ENCODE results near the gene SBNO2.
"Not testable (repeated sequence)": the region's sequence is repeated elsewhere in the genome, so short reads cannot be mapped to it uniquely, and the experiment has no call there.

Gene SBNO2

GRCh38 chr19:1206864-1207450 is 32.9 kb upstream of the SBNO2 start:
- no peaks in the 10 kb centered on the region for H3K27me3 Mint-ChIP-seq (ENCODE audit: low read depth)
- peaks cover 29% of the 10 kb centered on the region for H3K4me1 Mint-ChIP-seq
- H3K4me3 Mint-ChIP-seq = peak overlapping the region; percentile 93 to 95 (median 94)
- peak overlapping the region; percentile 78 to 95 (median 86) for H3K27ac Mint-ChIP-seq
- no peak for TF ChIP-seq CTCF (IDR thresholded peaks at IDR 0.05; ENCODE audit: unreplicated experiment in 3 of 3)
- no peaks in the 10 kb centered on the region for H3K9me3 Mint-ChIP-seq
- peaks cover 3% of the 10 kb centered on the region for H3K36me3 Mint-ChIP-seq (ENCODE audit: low read depth)

GRCh38 chr19:1206150-1206863 is 32.2 kb upstream of the SBNO2 start:
- Mint-ChIP-seq H3K4me1 (peaks cover 25% of the 10 kb centered on the region), H3K9me3 (no peaks in the 10 kb centered on the region), H3K27me3 (ENCODE audit: low read depth) (no peaks in the 10 kb centered on the region), H3K27ac (peak overlapping the region; percentile 78 to 95 (median 86)), H3K4me3 (peak overlapping the region; percentile 93 to 95 (median 94)), H3K36me3 (ENCODE audit: low read depth) (peaks cover 3% of the 10 kb centered on the region)
- no peak for TF ChIP-seq CTCF (IDR thresholded peaks at IDR 0.05; ENCODE audit: unreplicated experiment in 3 of 3)

DNA sequence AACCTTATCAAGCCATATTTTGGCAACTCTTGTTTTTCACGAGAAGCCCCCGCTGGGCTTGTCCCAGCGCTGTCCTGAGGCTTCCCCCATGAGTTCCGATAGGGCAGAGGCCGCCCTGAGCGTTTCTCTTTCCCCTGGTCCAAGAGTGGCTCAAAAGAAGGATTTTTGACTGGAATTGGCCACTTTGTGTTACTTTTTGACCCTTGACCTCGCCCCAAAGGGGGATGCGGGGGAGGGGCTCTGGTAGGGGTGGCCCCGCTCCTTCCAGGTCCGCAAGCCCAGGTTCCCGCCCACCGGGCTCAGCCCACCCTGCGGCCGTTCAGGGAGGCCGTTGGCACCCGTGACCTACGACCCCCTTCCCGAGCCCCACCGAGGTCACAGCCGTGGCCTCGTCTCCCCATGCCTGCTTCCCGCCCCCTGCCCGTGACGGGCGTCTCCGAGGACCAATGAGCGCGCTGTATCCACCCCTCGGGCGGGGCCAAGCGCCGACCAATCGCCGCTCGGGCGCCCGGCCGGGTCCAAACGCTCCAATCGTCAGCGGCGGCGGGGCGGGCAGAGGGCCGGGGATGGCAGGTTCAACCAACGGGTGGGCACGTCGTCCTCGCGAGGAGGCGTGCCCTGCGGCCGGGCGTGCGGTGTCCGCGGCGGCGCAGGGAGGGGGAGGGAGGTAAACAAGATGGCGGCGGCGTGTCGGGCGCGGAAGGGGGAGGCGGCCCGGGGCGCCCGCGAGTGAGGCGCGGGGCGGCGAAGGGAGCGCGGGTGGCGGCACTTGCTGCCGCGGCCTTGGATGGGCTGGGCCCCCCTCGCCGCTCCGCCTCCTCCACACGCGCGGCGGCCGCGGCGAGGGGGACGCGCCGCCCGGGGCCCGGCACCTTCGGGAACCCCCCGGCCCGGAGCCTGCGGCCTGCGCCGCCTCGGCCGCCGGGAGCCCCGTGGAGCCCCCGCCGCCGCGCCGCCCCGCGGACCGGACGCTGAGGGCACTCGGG is 31.3 kb upstream of the SBNO2 start, which contains the start of gene STK11:
TSS of gene STK11 (plus strand) at position 665 of the 986 bp plus-strand sequence. CDS start 1,136 bp downstream, outside the sequence.
- Mint-ChIP-seq H3K36me3 (ENCODE audit: low read depth) (peaks cover 3% of the 10 kb centered on the region), H3K4me3 (peak within 1 kb of the TSS; percentile 93 to 95 (median 94)), H3K9me3 (no peaks in the 10 kb centered on the region), H3K27me3 (ENCODE audit: low read depth) (no peaks in the 10 kb centered on the region), H3K27ac (peak within 1 kb of the TSS; percentile 81 to 95 (median 86)), H3K4me1 (peaks cover 25% of the 10 kb centered on the region)
- TF ChIP-seq CTCF (IDR thresholded peaks at IDR 0.05; ENCODE audit: unreplicated experiment in 3 of 3) = no peak

DNA sequence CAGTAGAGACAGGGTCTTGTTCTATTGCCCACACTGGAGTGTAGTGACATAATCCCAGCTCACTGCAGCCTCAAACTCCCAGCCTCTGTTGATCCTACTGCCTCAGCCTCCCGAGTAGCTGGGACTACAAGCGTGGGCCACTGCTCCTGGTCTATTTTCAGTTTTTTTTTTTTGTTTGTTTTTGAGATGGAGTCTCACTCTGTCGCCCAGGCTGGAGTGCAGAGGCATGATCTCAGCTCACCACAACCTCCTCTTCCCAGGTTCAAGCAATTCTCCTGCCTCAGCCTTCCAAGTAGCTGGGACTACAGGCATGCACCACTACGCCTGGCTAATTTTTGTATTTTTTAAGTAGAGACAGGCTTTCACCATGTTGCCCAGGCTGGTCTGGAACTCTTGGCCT is 26.5 kb upstream of the SBNO2 start:
- H3K27me3 Mint-ChIP-seq (ENCODE audit: low read depth); H3K4me1 Mint-ChIP-seq; H3K27ac Mint-ChIP-seq; H3K9me3 Mint-ChIP-seq; H3K36me3 Mint-ChIP-seq (ENCODE audit: low read depth); H3K4me3 Mint-ChIP-seq: not testable (repeated sequence)

DNA sequence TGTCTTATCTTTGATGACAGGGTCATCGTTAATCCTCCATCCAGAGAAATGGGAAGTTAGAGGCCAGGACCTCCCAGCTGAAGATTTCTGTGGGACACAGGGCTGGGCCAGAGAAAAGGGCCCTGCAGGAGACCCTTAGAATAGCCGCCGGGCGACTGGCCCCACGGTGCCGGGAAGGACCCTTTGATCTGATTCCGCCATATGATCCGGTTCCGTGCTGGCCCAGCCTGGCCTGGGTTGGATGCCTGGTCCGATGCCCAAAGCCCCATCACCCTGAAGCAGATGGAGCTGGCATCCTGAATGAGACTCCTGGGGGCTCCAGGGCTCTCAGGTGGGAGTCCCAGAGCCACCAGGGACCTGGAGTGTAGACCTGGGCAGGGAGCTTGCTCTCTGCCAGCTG is 25.5 kb upstream of the SBNO2 start:
- no peaks in the 10 kb centered on the region for H3K9me3 Mint-ChIP-seq
- no peak for TF ChIP-seq CTCF (IDR thresholded peaks at IDR 0.05; ENCODE audit: unreplicated experiment in 3 of 3)
- H3K4me3 Mint-ChIP-seq = no peak overlapping the region

DNA sequence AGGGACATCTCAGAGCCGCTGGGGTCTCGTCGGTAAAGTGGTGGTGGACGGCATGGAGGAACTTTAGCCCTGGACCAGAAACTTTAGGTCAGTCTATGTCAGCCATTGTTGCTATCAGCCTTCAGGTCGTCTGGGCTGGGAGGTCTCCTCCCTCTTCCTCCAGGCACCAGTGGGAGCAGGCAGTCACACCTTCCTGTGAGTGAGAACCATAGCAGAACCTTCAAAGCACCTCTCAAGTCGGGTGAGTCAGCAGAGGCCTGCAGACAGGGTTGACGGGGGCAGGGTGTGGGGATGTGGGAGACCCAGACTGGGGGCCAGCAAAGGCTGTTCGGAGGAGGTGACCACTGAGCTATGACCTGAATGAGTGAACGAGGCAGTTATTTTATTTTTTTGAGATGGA is 15.4 kb upstream of the SBNO2 start:
- TF ChIP-seq CTCF (IDR thresholded peaks at IDR 0.05; ENCODE audit: unreplicated experiment in 3 of 3) = no peak
- Mint-ChIP-seq H3K4me3 (no peak overlapping the region), H3K27me3 (ENCODE audit: low read depth) (peaks cover 5% of the 10 kb centered on the region), H3K27ac (peak overlapping the region in 1 of 3 experiments; percentile 74), H3K9me3 (no peaks in the 10 kb centered on the region), H3K36me3 (ENCODE audit: low read depth) (no peaks in the 10 kb centered on the region), H3K4me1 (peaks cover 4% of the 10 kb centered on the region)

More for the DNA sequence above, 25.5 kb upstream of the SBNO2 start:
- H3K4me1 Mint-ChIP-seq = peaks cover 9% of the 10 kb centered on the region
- H3K27me3 Mint-ChIP-seq (ENCODE audit: low read depth) = no peaks in the 10 kb centered on the region
- no peak overlapping the region for H3K27ac Mint-ChIP-seq
- H3K36me3 Mint-ChIP-seq (ENCODE audit: low read depth) = no peaks in the 10 kb centered on the region
